ENCODE results near the gene EDC4.

GRCh38 chr16:67883146-67883871 is 10.5 kb downstream of the EDC4 start:
- TF ChIP-seq, protein P1, sequence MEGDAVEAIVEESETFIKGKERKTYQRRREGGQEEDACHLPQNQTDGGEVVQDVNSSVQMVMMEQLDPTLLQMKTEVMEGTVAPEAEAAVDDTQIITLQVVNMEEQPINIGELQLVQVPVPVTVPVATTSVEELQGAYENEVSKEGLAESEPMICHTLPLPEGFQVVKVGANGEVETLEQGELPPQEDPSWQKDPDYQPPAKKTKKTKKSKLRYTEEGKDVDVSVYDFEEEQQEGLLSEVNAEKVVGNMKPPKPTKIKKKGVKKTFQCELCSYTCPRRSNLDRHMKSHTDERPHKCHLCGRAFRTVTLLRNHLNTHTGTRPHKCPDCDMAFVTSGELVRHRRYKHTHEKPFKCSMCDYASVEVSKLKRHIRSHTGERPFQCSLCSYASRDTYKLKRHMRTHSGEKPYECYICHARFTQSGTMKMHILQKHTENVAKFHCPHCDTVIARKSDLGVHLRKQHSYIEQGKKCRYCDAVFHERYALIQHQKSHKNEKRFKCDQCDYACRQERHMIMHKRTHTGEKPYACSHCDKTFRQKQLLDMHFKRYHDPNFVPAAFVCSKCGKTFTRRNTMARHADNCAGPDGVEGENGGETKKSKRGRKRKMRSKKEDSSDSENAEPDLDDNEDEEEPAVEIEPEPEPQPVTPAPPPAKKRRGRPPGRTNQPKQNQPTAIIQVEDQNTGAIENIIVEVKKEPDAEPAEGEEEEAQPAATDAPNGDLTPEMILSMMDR (IDR thresholded peaks at IDR 0.05) = no peak
- TF ChIP-seq POLR2AphosphoS5 (IDR thresholded peaks at IDR 0.05; ENCODE audit: low read depth, low read length) = no peak
- TF ChIP-seq, protein P2, sequence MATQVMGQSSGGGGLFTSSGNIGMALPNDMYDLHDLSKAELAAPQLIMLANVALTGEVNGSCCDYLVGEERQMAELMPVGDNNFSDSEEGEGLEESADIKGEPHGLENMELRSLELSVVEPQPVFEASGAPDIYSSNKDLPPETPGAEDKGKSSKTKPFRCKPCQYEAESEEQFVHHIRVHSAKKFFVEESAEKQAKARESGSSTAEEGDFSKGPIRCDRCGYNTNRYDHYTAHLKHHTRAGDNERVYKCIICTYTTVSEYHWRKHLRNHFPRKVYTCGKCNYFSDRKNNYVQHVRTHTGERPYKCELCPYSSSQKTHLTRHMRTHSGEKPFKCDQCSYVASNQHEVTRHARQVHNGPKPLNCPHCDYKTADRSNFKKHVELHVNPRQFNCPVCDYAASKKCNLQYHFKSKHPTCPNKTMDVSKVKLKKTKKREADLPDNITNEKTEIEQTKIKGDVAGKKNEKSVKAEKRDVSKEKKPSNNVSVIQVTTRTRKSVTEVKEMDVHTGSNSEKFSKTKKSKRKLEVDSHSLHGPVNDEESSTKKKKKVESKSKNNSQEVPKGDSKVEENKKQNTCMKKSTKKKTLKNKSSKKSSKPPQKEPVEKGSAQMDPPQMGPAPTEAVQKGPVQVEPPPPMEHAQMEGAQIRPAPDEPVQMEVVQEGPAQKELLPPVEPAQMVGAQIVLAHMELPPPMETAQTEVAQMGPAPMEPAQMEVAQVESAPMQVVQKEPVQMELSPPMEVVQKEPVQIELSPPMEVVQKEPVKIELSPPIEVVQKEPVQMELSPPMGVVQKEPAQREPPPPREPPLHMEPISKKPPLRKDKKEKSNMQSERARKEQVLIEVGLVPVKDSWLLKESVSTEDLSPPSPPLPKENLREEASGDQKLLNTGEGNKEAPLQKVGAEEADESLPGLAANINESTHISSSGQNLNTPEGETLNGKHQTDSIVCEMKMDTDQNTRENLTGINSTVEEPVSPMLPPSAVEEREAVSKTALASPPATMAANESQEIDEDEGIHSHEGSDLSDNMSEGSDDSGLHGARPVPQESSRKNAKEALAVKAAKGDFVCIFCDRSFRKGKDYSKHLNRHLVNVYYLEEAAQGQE (IDR thresholded peaks at IDR 0.05; ENCODE audit: insufficient read depth in 1 of 2, low read depth in 2 of 2, low read length in 1 of 2) = no peak

Data from Panc1 (cell line).